Right lobe of liver (tissue), 6 donors: ENCODE data around the gene TECRL. TPM values are rescaled to one million over a fixed set of nuclear protein-coding genes. Genes with fewer than 3 reads are reported as not detected.

ENCODE experiments used
- ATAC-seq, 4 donors: fragments of 200-7000 bp; cut with Tn5 transposase; one replicate each; pipeline ENCODE4 v1.9.1; 2020; ENCODE audit warnings: mild to moderate bottlenecking in 4 of 4, moderate library complexity in 4 of 4
- DNase-seq, 3 donors: peaks; one replicate each; pipeline ENCODE4 v3.0.0-alpha.2; 2020
- H3K27ac ChIP-seq, 3 donors: fragments of 200-600 bp; one replicate each; pipeline ENCODE4 v1.8.0; 2022
- H3K27me3 ChIP-seq, 2 donors: fragments of 200-600 bp; one replicate each; pipeline ENCODE4 v1.8.0; 2022
- H3K36me3 ChIP-seq, 4 donors: fragments of 200-600 bp; sonication (generic) in 1 of 4; one replicate each; pipeline versions ENCODE4 v1.5.1 to v1.8.0; 2017 to 2022; ENCODE audit warnings: control low read depth in 1 of 4
- H3K4me1 ChIP-seq, 4 donors: fragments of 200-600 bp; sonication (generic) in 1 of 4; one replicate each; pipeline versions ENCODE4 v1.5.1 to v1.8.0; 2017 to 2022; ENCODE audit warnings: control low read depth in 1 of 4
- H3K4me3 ChIP-seq, 3 donors: fragments of 200-600 bp; one replicate each; pipeline ENCODE4 v1.8.0; 2022
- H3K9me3 ChIP-seq, 4 donors: fragments of 200-600 bp; sonication (generic) in 1 of 4; one replicate each; pipeline versions ENCODE4 v1.5.1 to v1.8.0; 2017 to 2022; ENCODE audit warnings: control low read depth in 1 of 4
- POLR2A ChIP-seq: fragments of 450-650 bp; IDR thresholded peaks from one replicate; pipeline ENCODE4 v1.6.1; 2017; ENCODE audit warnings: antibody characterized with exemption, mild to moderate bottlenecking
- WGBS: methylation state at CpG from one replicate; pipeline ENCODE4 v1.1.6; 2018; ENCODE audit warnings: low coverage, low lambda C conversion rate; ENCODE audit not compliant: insufficient coverage; ENCODE audit errors: missing lambda C conversion rate; 5-methylcytosine and 5-hydroxymethylcytosine counted together
- intact Hi-C, 2 donors: fragments of 100-400 bp; cut with DNase I; formaldehyde crosslinking; loops; one replicate each; pipeline versions ENCODE4 v1.11.2 to v1.14.1; 2022
- total RNA-seq, 6 experiments: library from RNA; depleted of rRNA in 2 of 6; stranded (reverse); fragments of >200 nt in 2 of 6; fragmentation: NEBNext Ultra II Directional in 3 of 6; extraction: Animal tissue kit (Norgen Biotek cat#: 25700) in 3 of 6; gene quantifications; one replicate each; pipeline versions ENCODE4 v1.1.0 to v1.2.4, GENCODE V29; 2016 to 2023
- TF ChIP-seq, protein P1 (sequence below), 4 donors: fragments of 200-600 bp in 3 of 4; fragments of 450-650 bp in 1 of 4; IDR thresholded peaks; one replicate each; pipeline versions ENCODE4 v1.5.1 to v1.8.0; 2016 to 2022; ENCODE audit warnings: antibody characterized with exemption in 4 of 4, mild to moderate bottlenecking in 2 of 4
- donor health status: DM: no; HTN: yes; CAD: no.
- donor health status: DM: no; HTN: no; CAD: no.
- donor health status: DM: no; HTN: no; CAD: no.
- donor health status: DM: no; HTN: yes; CAD: no.
- donor health status: DM: no; HTN: yes; CAD: no.

TECRL gene
- total RNA-seq, 6 experiments from 2014 or later: not detected

DNA sequence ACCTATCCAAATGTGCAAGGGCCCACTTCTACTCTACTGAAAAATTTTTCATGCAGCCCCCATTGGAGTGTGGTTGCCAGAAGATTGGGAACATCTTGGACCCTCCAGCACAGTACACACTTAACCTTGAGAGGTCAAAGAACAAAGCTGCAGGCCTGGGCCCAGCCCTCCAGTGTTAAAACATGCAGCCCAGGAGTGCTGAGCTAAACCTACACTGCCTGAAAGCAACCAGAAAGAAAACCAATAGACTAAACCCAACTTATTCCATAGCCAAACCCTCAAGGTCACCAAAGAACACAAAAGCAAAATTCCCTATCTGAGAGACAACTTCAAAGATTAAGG, 47.9 kb downstream of the TECRL start:
- Histone ChIP-seq H3K27me3 (no peaks in the 10 kb centered on the region), H3K9me3 (no peaks in the 10 kb centered on the region), H3K36me3 (no peaks in the 10 kb centered on the region), H3K4me1 (no peaks in the 10 kb centered on the region), H3K27ac (no peak overlapping the region), H3K4me3 (no peak overlapping the region)
- intact Hi-C loops: no loop called here
- no peak for TF ChIP-seq POLR2A
- TF ChIP-seq, protein P1, sequence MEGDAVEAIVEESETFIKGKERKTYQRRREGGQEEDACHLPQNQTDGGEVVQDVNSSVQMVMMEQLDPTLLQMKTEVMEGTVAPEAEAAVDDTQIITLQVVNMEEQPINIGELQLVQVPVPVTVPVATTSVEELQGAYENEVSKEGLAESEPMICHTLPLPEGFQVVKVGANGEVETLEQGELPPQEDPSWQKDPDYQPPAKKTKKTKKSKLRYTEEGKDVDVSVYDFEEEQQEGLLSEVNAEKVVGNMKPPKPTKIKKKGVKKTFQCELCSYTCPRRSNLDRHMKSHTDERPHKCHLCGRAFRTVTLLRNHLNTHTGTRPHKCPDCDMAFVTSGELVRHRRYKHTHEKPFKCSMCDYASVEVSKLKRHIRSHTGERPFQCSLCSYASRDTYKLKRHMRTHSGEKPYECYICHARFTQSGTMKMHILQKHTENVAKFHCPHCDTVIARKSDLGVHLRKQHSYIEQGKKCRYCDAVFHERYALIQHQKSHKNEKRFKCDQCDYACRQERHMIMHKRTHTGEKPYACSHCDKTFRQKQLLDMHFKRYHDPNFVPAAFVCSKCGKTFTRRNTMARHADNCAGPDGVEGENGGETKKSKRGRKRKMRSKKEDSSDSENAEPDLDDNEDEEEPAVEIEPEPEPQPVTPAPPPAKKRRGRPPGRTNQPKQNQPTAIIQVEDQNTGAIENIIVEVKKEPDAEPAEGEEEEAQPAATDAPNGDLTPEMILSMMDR (IDR thresholded peaks at IDR 0.05): no peak
- ATAC-seq (no peak), DNase-seq (no peak)

DNA sequence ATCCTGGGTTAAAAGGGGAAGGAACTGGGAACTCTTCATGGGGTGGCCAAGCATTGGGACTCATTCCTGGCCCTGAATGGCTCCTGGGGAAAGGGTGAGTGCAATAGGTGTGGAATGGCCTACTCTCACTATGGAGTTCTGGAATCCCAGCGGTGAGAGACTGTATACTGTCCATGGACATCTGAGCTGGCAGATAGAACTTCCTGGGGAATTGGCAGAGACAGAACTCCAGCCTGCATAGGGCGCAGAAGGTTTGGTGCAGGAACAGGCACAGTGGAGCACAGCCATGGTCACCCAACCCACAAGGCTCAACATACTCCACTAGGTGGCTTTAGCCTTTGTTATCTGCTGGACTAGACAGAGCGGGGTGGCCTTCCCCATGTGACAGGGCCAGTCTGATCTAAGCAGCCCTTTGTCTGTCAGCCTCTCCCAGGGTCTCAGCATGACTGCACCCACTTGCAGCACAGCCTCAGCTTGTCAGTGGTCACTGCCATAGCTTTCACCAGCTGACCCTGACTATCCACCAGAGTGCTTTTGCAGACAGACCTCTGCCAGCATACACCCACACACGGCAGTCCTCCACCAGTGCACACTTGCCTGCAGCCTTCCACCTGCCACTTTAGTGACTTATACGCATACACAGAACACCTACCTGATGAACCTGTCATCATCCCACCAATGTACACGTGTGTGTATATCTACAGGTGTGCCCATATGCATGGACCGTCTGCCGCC, 48.4 kb downstream of the TECRL start:
- Histone ChIP-seq H3K36me3 (no peaks in the 10 kb centered on the region), H3K27me3 (no peaks in the 10 kb centered on the region), H3K4me1 (no peaks in the 10 kb centered on the region), H3K27ac (no peak overlapping the region), H3K4me3 (no peak overlapping the region), H3K9me3 (no peaks in the 10 kb centered on the region)
- DNase-seq (no peak), ATAC-seq (no peak)
- TF ChIP-seq POLR2A: no peak
- TF ChIP-seq, protein P1 (IDR thresholded peaks at IDR 0.05): no peak
- whole genome bisulfite sequencing: 53% methylated on average over 4 of the region's 8 CpGs
- intact Hi-C loops: no loop called here

DNA sequence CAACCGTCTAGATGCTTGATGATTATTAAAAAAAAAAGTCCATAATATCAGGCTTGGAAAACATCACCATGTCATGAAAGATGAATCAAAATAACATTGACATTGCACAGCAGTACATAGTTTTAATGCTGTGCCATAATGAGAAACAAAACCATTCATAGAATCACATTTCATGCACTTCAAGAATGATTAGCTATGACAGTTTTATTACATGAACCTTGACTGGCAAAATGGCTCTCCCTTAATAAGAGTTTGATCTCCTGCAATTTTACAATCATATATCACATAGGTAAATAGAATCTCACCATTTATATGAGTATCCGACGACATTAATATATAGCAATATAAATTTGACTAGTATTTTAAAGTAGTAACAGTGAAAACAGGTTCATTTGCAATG, 49.8 kb downstream of the TECRL start:
- no peaks in the 10 kb centered on the region for H3K27me3 ChIP-seq
- WGBS: 61% methylated on average over 3 of the region's 3 CpGs
- H3K4me3 ChIP-seq: no peak overlapping the region
- no peak overlapping the region for H3K27ac ChIP-seq
- DNase-seq (no peak), ATAC-seq (no peak)
- no peak for TF ChIP-seq POLR2A
- TF ChIP-seq, protein P1 (IDR thresholded peaks at IDR 0.05): no peak
- H3K4me1 ChIP-seq: no peaks in the 10 kb centered on the region
- H3K36me3 ChIP-seq: no peaks in the 10 kb centered on the region
- H3K9me3 ChIP-seq: no peaks in the 10 kb centered on the region
- intact Hi-C loops: no loop called here

DNA sequence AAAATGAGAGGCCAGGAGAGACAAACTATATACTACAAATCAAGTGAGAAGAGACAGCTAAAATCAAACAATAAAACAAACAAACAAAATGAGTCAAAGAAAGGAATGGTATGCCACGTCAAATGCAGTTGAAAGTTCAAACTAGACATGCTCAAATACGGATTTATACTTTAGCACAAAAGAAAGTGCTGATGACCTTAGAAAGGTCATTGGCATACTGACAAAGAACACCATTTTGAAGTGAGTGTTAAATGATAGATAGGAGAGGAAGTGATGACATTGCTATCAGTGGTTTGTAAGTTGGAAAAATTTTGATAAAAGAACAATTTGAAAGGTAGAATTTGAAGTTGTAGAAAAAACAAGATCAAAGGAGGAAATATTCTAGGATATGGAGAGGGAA, 55.3 kb downstream of the TECRL start:
- H3K9me3 ChIP-seq: no peaks in the 10 kb centered on the region
- WGBS: 25% methylated on average over 2 of the region's 2 CpGs
- no peaks in the 10 kb centered on the region for H3K27me3 ChIP-seq
- DNase-seq (no peak), ATAC-seq (no peak)
- no peak overlapping the region for H3K27ac ChIP-seq
- no peaks in the 10 kb centered on the region for H3K36me3 ChIP-seq
- intact Hi-C loops: no loop called here
- TF ChIP-seq, protein P1 (IDR thresholded peaks at IDR 0.05): no peak
- TF ChIP-seq POLR2A: no peak
- no peaks in the 10 kb centered on the region for H3K4me1 ChIP-seq
- H3K4me3 ChIP-seq: no peak overlapping the region

DNA sequence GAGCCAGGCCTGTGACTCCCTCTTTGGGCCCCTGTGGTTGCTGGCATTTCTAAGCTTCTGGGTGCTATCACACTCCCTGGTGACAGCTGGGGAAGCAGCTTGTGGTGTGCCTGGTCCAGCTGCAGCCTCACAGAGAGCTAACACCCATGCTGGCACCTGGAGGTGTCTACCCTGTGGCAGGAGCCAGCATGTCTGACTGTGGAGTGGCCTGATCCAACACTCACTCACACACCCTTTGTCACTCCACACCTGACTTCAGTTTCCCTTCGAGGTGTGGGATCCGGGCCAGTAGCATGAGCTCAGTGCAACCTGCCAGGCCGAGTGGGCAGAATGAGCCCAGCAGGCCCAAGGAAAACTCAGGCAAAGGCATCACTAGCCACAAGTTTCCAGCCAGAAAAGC, 67.5 kb downstream of the TECRL start:
- DNase-seq: no peak
- Histone ChIP-seq H3K4me1 (no peaks in the 10 kb centered on the region), H3K27me3 (no peaks in the 10 kb centered on the region), H3K9me3 (no peaks in the 10 kb centered on the region), H3K4me3 (no peak overlapping the region), H3K36me3 (no peaks in the 10 kb centered on the region), H3K27ac (no peak overlapping the region)
- ATAC-seq: no peak
- intact Hi-C loops: no loop called here
- WGBS: 60% methylated on average over 2 of the region's 3 CpGs
- TF ChIP-seq, protein P1 (IDR thresholded peaks at IDR 0.05): no peak
- TF ChIP-seq POLR2A: no peak
